Heart left ventricle (tissue), 13 donors: Measurements from ENCODE around the gene SEZ6L.

Experiments
- CTCF ChIP-seq, 12 donors: fragments of 200-600 bp; sonication (generic) in 4 of 12; IDR thresholded peaks; one replicate each; pipeline versions ENCODE4 v1.5.0 to v1.8.0; 2018 to 2022; ENCODE audit warnings: antibody characterized with exemption in 12 of 12, mild to moderate bottlenecking in 5 of 12
- POLR2A ChIP-seq, 2 donors: fragments of 450-650 bp; IDR thresholded peaks; one replicate each; pipeline ENCODE4 v1.6.1; 2017; ENCODE audit warnings: antibody characterized with exemption in 2 of 2, mild to moderate bottlenecking in 2 of 2, moderate library complexity in 2 of 2
- donor health status: ischemic (EF 13 %, LVEDD 7.1; RV severe dilation, severe dysfunction).
- donor health status: DM: no; HTN: yes; CAD: no.
- donor health status: DM: no; HTN: no; CAD: no.
- donor health status: ischemic (EF 25% LVEDD 6.9; RV normal size, moderate dysfunction).
- donor health status: ischemic (EF 25% LVEDD 5.7; RV mildly dilated, moderate dysfunction).
- donor health status: ischemic (EF 35%, LVEDD 5.7; RV mildly dilated, moderate dysfunction).
- donor health status: nonischemic (EF 11% LVEDD 7.7; RV severe dilation, severe dysfunction).
- donor health status: DM: yes; HTN: yes; CAD: no.
- donor health status: PGD.
- donor health status: ischemic (EF 29% LVEDD 5.4; RV normal size, mild dysfunction).
- donor health status: nonischemic (EF 23%, LVEDD 6.1; RV moderate dilation, normal function).

- TF ChIP-seq CTCF (IDR thresholded peaks at IDR 0.05) (no peak), POLR2A (IDR thresholded peaks at IDR 0.05) (no peak)
Observed at GRCh38 chr22:26431261-26431995, 262.2 kb downstream of the SEZ6L start.
